ENCODE results near the gene PLCB1. TPM values are rescaled to one million over a fixed set of nuclear protein-coding genes. Genes with fewer than 3 reads are reported as not detected.

The PLCB1 gene
- total and polyA plus RNA-seq, 7 donors = 1.5 to 10.7 (median 4.2) TPM

GRCh38 chr20:8602389-8603116, 470.5 kb downstream of the PLCB1 start:
- no peak overlapping the region for H3K4me3 ChIP-seq
- H3K36me3 ChIP-seq (ENCODE audit: insufficient read depth in 1 of 2, low read depth in 1 of 2) = no peaks in the 10 kb centered on the region
- H3K4me1 ChIP-seq = no peaks in the 10 kb centered on the region
- no peak for TF ChIP-seq CTCF (IDR thresholded peaks at IDR 0.05)
- no peak for ATAC-seq
- H3K27me3 ChIP-seq (ENCODE audit: insufficient read depth in 3 of 3, low read length in 2 of 3) = no peaks in the 10 kb centered on the region
- H3K9me3 ChIP-seq = no peaks in the 10 kb centered on the region
- H3K27ac ChIP-seq = no peak overlapping the region
- intact Hi-C loops (cut with DNase I) = no loop called here
- 52 to 59% (median 56%) methylated on average over 3 of the region's 3 CpGs for WGBS, 3 donors
- no peak for DNase-seq

- ATAC-seq (no peak), DNase-seq (no peak)
- H3K4me3 ChIP-seq = no peak overlapping the region
- H3K36me3 ChIP-seq (ENCODE audit: insufficient read depth in 1 of 2, low read depth in 1 of 2) = no peaks in the 10 kb centered on the region
- no peaks in the 10 kb centered on the region for H3K9me3 ChIP-seq
- WGBS, 3 donors = 78 to 85% (median 82%) methylated on average over 1 of the region's 1 CpG
- H3K4me1 ChIP-seq = no peaks in the 10 kb centered on the region
- H3K27me3 ChIP-seq (ENCODE audit: insufficient read depth in 3 of 3, low read length in 2 of 3) = no peaks in the 10 kb centered on the region
- intact Hi-C loops (cut with DNase I) = no loop called here
- no peak overlapping the region for H3K27ac ChIP-seq
- TF ChIP-seq CTCF (IDR thresholded peaks at IDR 0.05) = no peak
These were observed 476.4 kb downstream of the PLCB1 start for GRCh38 chr20:8608470-8608869.

DNA sequence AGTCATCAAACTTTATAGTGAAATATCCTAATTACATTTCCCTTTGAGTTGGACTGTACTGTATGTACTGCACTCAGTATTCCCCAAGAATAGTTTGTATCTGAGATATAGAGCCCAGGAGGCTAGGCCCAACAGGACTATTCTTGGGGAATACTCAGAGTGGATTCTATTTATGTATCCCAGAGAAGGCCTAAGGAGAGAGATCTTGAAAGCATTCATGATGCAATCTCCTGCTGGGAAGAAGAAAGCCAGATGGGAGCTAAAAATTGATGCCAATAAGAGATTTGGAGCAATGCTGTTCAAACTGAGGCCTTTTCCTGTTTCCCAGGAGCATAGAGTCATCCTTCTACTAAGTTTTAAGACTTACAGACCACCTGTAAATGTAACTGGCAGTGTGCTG, 484.7 kb downstream of the PLCB1 start:
- no peak for TF ChIP-seq CTCF (IDR thresholded peaks at IDR 0.05)
- Histone ChIP-seq H3K9me3 (no peaks in the 10 kb centered on the region), H3K4me1 (no peaks in the 10 kb centered on the region), H3K27ac (no peak overlapping the region), H3K4me3 (no peak overlapping the region), H3K36me3 (ENCODE audit: insufficient read depth in 1 of 2, low read depth in 1 of 2) (no peaks in the 10 kb centered on the region), H3K27me3 (ENCODE audit: insufficient read depth in 3 of 3, low read length in 2 of 3) (no peaks in the 10 kb centered on the region)
- intact Hi-C loops (cut with DNase I) = no loop called here
- ATAC-seq (peak in 2 of 4 donors; percentile 23 to 65), DNase-seq (no peak)

GRCh38 chr20:8621001-8621400, 488.9 kb downstream of the PLCB1 start:
- Histone ChIP-seq H3K9me3 (no peaks in the 10 kb centered on the region), H3K27ac (no peak overlapping the region), H3K4me1 (no peaks in the 10 kb centered on the region), H3K4me3 (no peak overlapping the region), H3K27me3 (ENCODE audit: insufficient read depth in 3 of 3, low read length in 2 of 3) (no peaks in the 10 kb centered on the region), H3K36me3 (ENCODE audit: insufficient read depth in 1 of 2, low read depth in 1 of 2) (no peaks in the 10 kb centered on the region)
- intact Hi-C loops (cut with DNase I) = no loop called here
- 46 to 70% (median 65%) methylated on average over 3 of the region's 3 CpGs for WGBS, 3 donors
- TF ChIP-seq CTCF (IDR thresholded peaks at IDR 0.05) = no peak
- ATAC-seq = no peak
- no peak for DNase-seq

- Histone ChIP-seq H3K27ac (no peak overlapping the region), H3K27me3 (ENCODE audit: insufficient read depth in 3 of 3, low read length in 2 of 3) (no peaks in the 10 kb centered on the region), H3K36me3 (ENCODE audit: insufficient read depth in 1 of 2, low read depth in 1 of 2) (no peaks in the 10 kb centered on the region), H3K4me3 (no peak overlapping the region), H3K4me1 (no peaks in the 10 kb centered on the region), H3K9me3 (no peaks in the 10 kb centered on the region)
- intact Hi-C loops (cut with DNase I) = no loop called here
- TF ChIP-seq CTCF (IDR thresholded peaks at IDR 0.05) = no peak
- 65 to 68% (median 67%) methylated on average over 3 of the region's 3 CpGs for WGBS, 3 donors
- no peak for DNase-seq
- ATAC-seq = no peak
These were observed 492.0 kb downstream of the PLCB1 start for GRCh38 chr20:8624046-8624445.
